Stimulated activated CD8-positive, alpha-beta memory T cell treated with anti-CD3 and anti-CD28 coated beads, Interleukin-7, amount 100 ng/mL, for 48 hours (primary cell): ENCODE results near the gene KIRREL3.

Experiments
- DNase-seq, 2 donors: peaks; one replicate each; pipeline ENCODE4 v3.0.0-alpha.2; 2020; ENCODE audit warnings: low read depth in 1 of 2; ENCODE audit errors: extremely low read depth in 1 of 2

Gene KIRREL3

GRCh38 chr11:126591966-126592489, 408.5 kb downstream of the KIRREL3 start:
- no peak for DNase-seq

GRCh38 chr11:126589492-126589803, 411.1 kb downstream of the KIRREL3 start:
- no peak for DNase-seq

GRCh38 chr11:126588630-126589491, 411.7 kb downstream of the KIRREL3 start:
- DNase-seq: no peak

- DNase-seq: no peak
Measured at GRCh38 chr11:126587541-126587940, 413.0 kb downstream of the KIRREL3 start.

- no peak for DNase-seq
Measured at GRCh38 chr11:126585774-126586491, 414.6 kb downstream of the KIRREL3 start.

GRCh38 chr11:126585388-126585773, 415.2 kb downstream of the KIRREL3 start:
- no peak for DNase-seq

GRCh38 chr11:126583594-126584427, 416.8 kb downstream of the KIRREL3 start:
- no peak for DNase-seq

- DNase-seq: no peak
Measured at GRCh38 chr11:126583101-126583500, 417.5 kb downstream of the KIRREL3 start.

GRCh38 chr11:126581871-126582648, 418.5 kb downstream of the KIRREL3 start:
- DNase-seq: no peak

GRCh38 chr11:126578426-126578825, 422.1 kb downstream of the KIRREL3 start:
- no peak for DNase-seq

- no peak for DNase-seq
Measured at GRCh38 chr11:126578021-126578420, 422.5 kb downstream of the KIRREL3 start.

- no peak for DNase-seq
Measured at GRCh38 chr11:126575849-126576248, 424.7 kb downstream of the KIRREL3 start.

- DNase-seq: no peak
Measured at GRCh38 chr11:126573325-126573978, 427.1 kb downstream of the KIRREL3 start.

GRCh38 chr11:126570489-126570888, 430.1 kb downstream of the KIRREL3 start:
- no peak for DNase-seq

- no peak for DNase-seq
Measured at GRCh38 chr11:126567419-126567818, 433.2 kb downstream of the KIRREL3 start.

- no peak for DNase-seq
Measured at GRCh38 chr11:126564566-126564965, 436.0 kb downstream of the KIRREL3 start.

GRCh38 chr11:126561327-126561893, 439.2 kb downstream of the KIRREL3 start:
- no peak for DNase-seq

GRCh38 chr11:126560221-126560620, 440.3 kb downstream of the KIRREL3 start:
- DNase-seq: no peak
